Breast epithelium (tissue), 3 donors: ENCODE results near the gene TMEM41B.

ENCODE experiments used
- CTCF ChIP-seq, 3 donors: fragments of 450-650 bp; IDR thresholded peaks; one replicate each; pipeline ENCODE4 v1.5.1; 2016 to 2017; ENCODE audit warnings: antibody characterized with exemption in 3 of 3, mild to moderate bottlenecking in 3 of 3, moderate library complexity in 3 of 3
- POLR2A ChIP-seq: fragments of 450-650 bp; IDR thresholded peaks from one replicate; pipeline ENCODE4 v1.6.1; 2016; ENCODE audit warnings: antibody characterized with exemption, mild to moderate bottlenecking, moderate library complexity
- POLR2AphosphoS5 ChIP-seq, 3 donors: sonication (generic); formaldehyde crosslinking; IDR thresholded peaks; one replicate each; pipeline ENCODE4 v1.6.1; 2017; ENCODE audit warnings: antibody characterized with exemption in 3 of 3

- TF ChIP-seq POLR2AphosphoS5 (IDR thresholded peaks at IDR 0.05) = no peak
- no peak for TF ChIP-seq CTCF (IDR thresholded peaks at IDR 0.05)
- no peak for TF ChIP-seq POLR2A
Measured at GRCh38 chr11:9285850-9286587, 28.4 kb downstream of the TMEM41B start.
